K562 (cell line): ENCODE measurements around the gene CHN2. TPM values are rescaled to one million over a fixed set of nuclear protein-coding genes. Genes with fewer than 3 reads are reported as not detected.

Experiments used
- ATAC-seq: fragments of 200-7000 bp; cut with Tn5 transposase; 3 replicates; pipeline ENCODE4 v1.9.1; 2020; ENCODE audit warnings: moderate library complexity
- BruUV-seq: library from RNA; stranded (reverse); fragments of 400-500 nt; replicated peaks from 2 replicates; lab custom pipeline; 2021; lab: Mats Ljungman, UMichigan
- CTCF ChIA-PET: fragments of 300-600 bp; formaldehyde crosslinking; extraction: SDS; loops from one replicate; lab custom pipeline; 2021; ENCODE audit warnings: low intra/inter-chr PET ratio; lab: Yijun Ruan, JAX
- POLR2A ChIA-PET: fragments of 300-600, 350-650 bp; sonication (Branson Sonifier 250); formaldehyde crosslinking; extraction: SDS; loops from one replicate; lab custom pipeline; 2021; ENCODE audit warnings: antibody characterized with exemption, inconsistent platforms; lab: Yijun Ruan, JAX
- DNase-seq, 4 experiments: peaks; one replicate each; pipeline versions ENCODE4 v3.0.0 to v3.0.0-alpha.2; 2011 to 2018; ENCODE audit warnings: low spot score in 3 of 4, mixed read lengths in 3 of 4; ENCODE audit errors: extremely low read depth in 1 of 4
- FAIRE-seq: peaks from 2 replicates; lab custom pipeline; 2011; peaks lifted over from hg19 to GRCh38; lab: Jason Lieb, UNC
- H2AFZ ChIP-seq: 2 replicates; pipeline ENCODE4 v1.6.0; 2011; ENCODE audit warnings: low read depth, low read length, control low read depth, inconsistent platforms
- H3K27ac ChIP-seq: fragments of 200-600 bp; 3 replicates; pipeline ENCODE4 v1.8.0; 2011; ENCODE audit warnings: low read depth, mild to moderate bottlenecking, control low read depth, inconsistent platforms, low read length, moderate library complexity, mixed read lengths; ENCODE audit errors: extremely low read depth
- H3K27me3 ChIP-seq, 2 experiments: fragments of 300-600 bp in 1 of 2; 2 replicates in 1 of 2; 3 replicates in 1 of 2; pipeline versions ENCODE4 v1.6.0 to v1.8.0; 2011; ENCODE audit warnings: inconsistent platforms in 2 of 2, low read length in 2 of 2, mild to moderate bottlenecking in 1 of 2, mixed read lengths in 1 of 2, moderate library complexity in 1 of 2; ENCODE audit not compliant: control insufficient read depth in 2 of 2, insufficient read depth in 2 of 2
- H3K36me3 ChIP-seq: fragments of 300-600 bp; 3 replicates; pipeline ENCODE4 v1.8.0; 2011; ENCODE audit warnings: mild to moderate bottlenecking, low read length, inconsistent platforms; ENCODE audit not compliant: control insufficient read depth, insufficient read depth
- H3K4me1 ChIP-seq, 2 experiments: fragments of 200-600 bp in 1 of 2; replicated peaks in 1 of 2; 2 replicates in 1 of 2; 3 replicates in 1 of 2; pipeline versions ENCODE4 v1.5.1 to v1.8.0; 2011; ENCODE audit warnings: inconsistent platforms in 2 of 2, low read length in 2 of 2, mild to moderate bottlenecking in 1 of 2, mixed read lengths in 1 of 2, moderate library complexity in 1 of 2; ENCODE audit not compliant: control insufficient read depth in 2 of 2, insufficient read depth in 2 of 2
- H3K4me2 ChIP-seq: 2 replicates; pipeline ENCODE4 v1.6.1; 2011; ENCODE audit warnings: low read length, control low read depth, inconsistent platforms, mixed read lengths; ENCODE audit not compliant: insufficient read depth
- H3K4me3 ChIP-seq: fragments of 200-600 bp; sonication (generic), shearing (Covaris generic); 2 replicates; pipeline ENCODE4 v1.5.1; 2016; ENCODE audit warnings: control low read depth, inconsistent platforms
- H3K79me2 ChIP-seq: fragments of 200-600 bp; 3 replicates; pipeline ENCODE4 v1.8.0; 2011; ENCODE audit warnings: low read length, inconsistent platforms; ENCODE audit not compliant: control insufficient read depth, insufficient read depth
- H3K9ac ChIP-seq, 2 experiments: 2 replicates each; pipeline versions ENCODE4 v1.6.0 to v1.6.1; 2011; ENCODE audit warnings: low read depth in 2 of 2, low read length in 2 of 2, control low read depth in 1 of 2, inconsistent platforms in 1 of 2, mild to moderate bottlenecking in 1 of 2, mixed read lengths in 1 of 2; ENCODE audit not compliant: insufficient read depth in 1 of 2
- H3K9me1 ChIP-seq: one replicate; pipeline ENCODE4 v1.6.0; 2011; ENCODE audit warnings: inconsistent platforms, mild to moderate bottlenecking, low read length, moderate library complexity; ENCODE audit not compliant: control insufficient read depth, insufficient read depth
- H3K9me3 ChIP-seq: replicated peaks from 2 replicates; pipeline ENCODE4 v1.5.1; 2011; ENCODE audit warnings: low read depth, low read length, inconsistent platforms; ENCODE audit not compliant: control insufficient read depth, insufficient read depth
- H4K20me1 ChIP-seq: replicated peaks from 2 replicates; pipeline ENCODE4 v1.6.1; 2011; ENCODE audit warnings: low read length, inconsistent platforms, mixed read lengths; ENCODE audit not compliant: control insufficient read depth, insufficient read depth
- ARNT ChIP-seq, 2 experiments: fragments of 450-650 bp; IDR thresholded peaks; 2 replicates each; pipeline ENCODE4 v1.6.1; 2016; ENCODE audit warnings: mild to moderate bottlenecking in 1 of 2
- CCAR2 ChIP-seq: fragments of 200-400 bp; formaldehyde crosslinking; IDR thresholded peaks from 2 replicates; pipeline ENCODE4 v1.6.1; 2017; ENCODE audit warnings: mild to moderate bottlenecking, low read depth, low read length
- GTF2E2 ChIP-seq: fragments of 200-800 bp; sonication (Bioruptor generic); IDR thresholded peaks from 2 replicates; pipeline ENCODE4 v1.6.1; 2016; ENCODE audit warnings: missing genetic modification characterization, missing compliant biosample characterization
- L3MBTL2 ChIP-seq: fragments of 450-650 bp; IDR thresholded peaks from 2 replicates; pipeline ENCODE4 v1.6.1; 2016; ENCODE audit warnings: mild to moderate bottlenecking, moderate library complexity
- MXI1 ChIP-seq: IDR thresholded peaks from 2 replicates; pipeline ENCODE4 v1.6.1; 2011; ENCODE audit warnings: low read depth, mild to moderate bottlenecking, improper control_type of control experiment, low read length
- POLR2H ChIP-seq: IDR thresholded peaks from 2 replicates; pipeline ENCODE4 v1.6.1; 2016; ENCODE audit warnings: missing genetic modification characterization, low read depth, mild to moderate bottlenecking, control low read depth, missing compliant biosample characterization, moderate library complexity
- PPARD ChIP-seq: fragments of 250-450 bp; sonication (Bioruptor Pico); IDR thresholded peaks from 2 replicates; pipeline ENCODE4 v1.8.0; 2022; ENCODE audit warnings: inconsistent platforms, mild to moderate bottlenecking, moderate library complexity
- RAD21 ChIP-seq, 2 experiments: fragments of 250-450 bp in 1 of 2; fragments of 450-650 bp in 1 of 2; sonication (Bioruptor Pico) in 1 of 2; formaldehyde crosslinking in 1 of 2; IDR thresholded peaks in 1 of 2; conservative IDR thresholded peaks in 1 of 2; 2 replicates each; pipeline versions ENCODE4 v1.4.0 to v1.8.0; 2020 to 2022; ENCODE audit warnings: mild to moderate bottlenecking in 2 of 2, moderate library complexity in 1 of 2
- SAFB ChIP-seq: fragments of 200-400 bp; formaldehyde crosslinking; IDR thresholded peaks from 2 replicates; pipeline ENCODE4 v1.6.1; 2017; ENCODE audit warnings: low read depth, low read length, borderline replicate concordance
- TAF1 ChIP-seq: IDR thresholded peaks from 2 replicates; pipeline ENCODE4 v1.6.1; 2011; ENCODE audit warnings: mild to moderate bottlenecking, low read length, moderate library complexity; ENCODE audit not compliant: insufficient read depth, control insufficient read depth, severe bottlenecking; ENCODE audit errors: extremely low read depth
- ZNF282 ChIP-seq: sonication (generic); formaldehyde crosslinking; IDR thresholded peaks from 2 replicates; pipeline ENCODE4 v1.8.1; 2023; ENCODE audit warnings: missing genetic modification reagents
- ZNF695 ChIP-seq: fragments of 450-650 bp; formaldehyde crosslinking; IDR thresholded peaks from 2 replicates; pipeline ENCODE4 v1.4.0; 2020; ENCODE audit warnings: mild to moderate bottlenecking, moderate library complexity
- WGBS: fragments of 100-300 bp; shearing (Covaris generic); methylation state at CpG from one replicate; pipeline ENCODE4 v1.1.6; 2016; ENCODE audit warnings: low coverage, mixed read lengths; ENCODE audit not compliant: insufficient coverage; ENCODE audit errors: missing lambda C conversion rate; 5-methylcytosine and 5-hydroxymethylcytosine counted together
- in situ Hi-C: fragments of 300-500 bp; cut with MboI; formaldehyde crosslinking; loops from 4 replicates; pipeline ENCODE4 v1.15.0; 2018; ENCODE audit warnings: inconsistent platforms, mixed read lengths
- intact Hi-C: fragments of 100-400 bp; cut with micrococcal nuclease; formaldehyde crosslinking; loops from 2 replicates; pipeline ENCODE4 v1.14.2; 2022
- polyA plus RNA-seq, 8 experiments: library from polyadenylated mRNA; depleted of rRNA in 4 of 8; stranded (reverse) in 5 of 8; unstranded in 3 of 8; fragments of >200 nt; fragmentation: Nextera tagmentation in 2 of 8; fragmentation: Illumina TruSeq in 1 of 8; extraction: Ambion mirVana in 2 of 8; extraction: Trizol in 1 of 8; gene quantifications; 2 replicates each; pipeline versions ENCODE4 v1.2.1 to v1.2.3, GENCODE V29; 2011 to 2014; ENCODE audit warnings: inconsistent platforms in 1 of 8, missing spikeins in 1 of 8
- total RNA-seq, 7 experiments: library from RNA; depleted of rRNA in 6 of 7; stranded (reverse); fragments of >200 nt in 6 of 7; fragmentation: Illumina TruSeq in 2 of 7; extraction: Trizol in 2 of 7; gene quantifications; 2 replicates each; pipeline versions ENCODE4 v1.2.1 to v1.2.3, GENCODE V29; 2011 to 2021; ENCODE audit warnings: low replicate concordance in 1 of 7
- TF ChIP-seq, protein P1 (sequence below): fragments of 250-450 bp; sonication (Bioruptor Pico); IDR thresholded peaks from 2 replicates; pipeline ENCODE4 v1.4.0; 2020; ENCODE audit warnings: mild to moderate bottlenecking, moderate library complexity

Gene CHN2
- total and polyA plus RNA-seq, 9 of the 15 experiments (the other 6 are each of a cell fraction or from before 2014, with no cell fraction given), result 0.12 to 2.1 (median 0.31) TPM; not detected in 1

DNA sequence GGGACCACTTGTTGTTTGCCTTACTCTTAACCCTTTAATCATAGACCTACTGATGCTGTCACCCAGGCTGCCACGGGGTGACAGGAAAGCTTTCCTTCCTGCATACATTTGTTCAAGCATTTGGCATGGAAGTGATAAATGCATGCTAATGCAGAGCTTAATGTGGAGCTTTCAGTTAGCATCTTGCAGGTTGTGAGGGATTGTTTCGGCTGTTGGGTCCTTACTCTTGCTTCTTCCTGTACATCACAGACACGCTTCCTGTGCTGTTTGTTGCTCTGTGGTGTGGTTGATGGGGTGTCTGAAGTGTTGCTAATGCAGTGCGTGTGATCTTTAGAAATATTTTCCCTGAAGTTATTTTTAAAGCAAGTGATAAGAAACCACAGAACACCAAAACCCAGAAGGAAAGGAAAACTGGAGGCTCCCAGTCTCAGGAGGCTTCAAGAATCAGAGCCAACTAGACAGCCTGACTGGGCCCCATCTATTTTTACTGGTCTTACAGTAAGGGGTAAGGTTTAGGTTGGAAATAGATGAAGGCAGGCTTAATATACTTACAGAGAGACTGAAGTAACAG is 143.1 kb downstream of the CHN2 start:
- Histone ChIP-seq H3K9me3 (no peaks in the 10 kb centered on the region), H3K9ac (no peak overlapping the region), H3K79me2 (no peaks in the 10 kb centered on the region), H3K27ac (no peak overlapping the region), H3K4me2 (no peak overlapping the region), H3K27me3 (peaks cover 0 to 5% of the 10 kb centered on the region in 2 experiments; a peak in 1 of 5 replicates), H3K4me1 (no peaks in the 10 kb centered on the region), H3K36me3 (no peaks in the 10 kb centered on the region), H2AFZ (no peak overlapping the region), H3K4me3 (no peak overlapping the region), H4K20me1 (no peaks in the 10 kb centered on the region; the same call in 1 of the 2 replicates), H3K9me1 (no peaks in the 10 kb centered on the region)
- CTCF ChIA-PET, result no interaction called here
- POLR2A ChIA-PET, result no interaction called here
- in situ Hi-C loops, result no loop called here
- TF ChIP-seq SAFB, result no peak
- no TSS peak for BruUV-seq
- intact Hi-C loops, result no loop called here
- 0% methylated on average over 4 of the region's 4 CpGs for WGBS
- no peak for DNase-seq
- no peak for FAIRE-seq
- no peak for ATAC-seq

DNA sequence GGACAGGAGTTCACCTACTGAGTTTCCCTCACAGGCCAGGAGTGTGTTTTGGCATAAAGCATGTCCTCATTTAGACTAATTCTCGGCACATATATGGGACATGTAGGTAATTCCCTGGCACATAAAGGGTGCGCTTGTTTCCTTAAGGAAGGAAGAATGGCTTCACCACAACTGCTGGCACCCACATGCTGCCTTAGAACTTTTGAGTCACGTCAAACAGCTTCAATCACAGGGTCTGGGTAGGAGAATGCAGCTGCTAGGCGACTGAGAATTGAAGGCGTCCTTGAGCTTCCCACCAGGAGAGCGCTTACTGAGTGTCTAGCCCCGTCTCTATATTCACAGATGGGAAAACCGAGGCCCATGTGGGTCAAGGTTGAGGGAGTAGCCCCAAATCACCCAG is 146.1 kb downstream of the CHN2 start:
- no peak overlapping the region for H3K4me3 ChIP-seq
- no peaks in the 10 kb centered on the region for H3K9me1 ChIP-seq
- H3K27me3 ChIP-seq, result no peaks in the 10 kb centered on the region; a peak in 1 of 5 replicates
- H3K27ac ChIP-seq, result no peak overlapping the region
- intact Hi-C loops (no loop called here), in situ Hi-C loops (no loop called here)
- H4K20me1 ChIP-seq, result no peaks in the 10 kb centered on the region; the same call in 1 of the 2 replicates
- ATAC-seq, result no peak
- H3K4me2 ChIP-seq, result no peak overlapping the region
- no peak overlapping the region for H2AFZ ChIP-seq
- ChIA-PET CTCF (no interaction called here), POLR2A (no interaction called here)
- 4% methylated on average over 8 of the region's 8 CpGs for WGBS
- BruUV-seq, result no TSS peak
- H3K36me3 ChIP-seq, result no peaks in the 10 kb centered on the region
- H3K4me1 ChIP-seq, result no peaks in the 10 kb centered on the region
- no peak overlapping the region for H3K9ac ChIP-seq
- no peaks in the 10 kb centered on the region for H3K9me3 ChIP-seq
- FAIRE-seq, result no peak
- no peak for DNase-seq
- no peaks in the 10 kb centered on the region for H3K79me2 ChIP-seq
- TF ChIP-seq, protein P1, sequence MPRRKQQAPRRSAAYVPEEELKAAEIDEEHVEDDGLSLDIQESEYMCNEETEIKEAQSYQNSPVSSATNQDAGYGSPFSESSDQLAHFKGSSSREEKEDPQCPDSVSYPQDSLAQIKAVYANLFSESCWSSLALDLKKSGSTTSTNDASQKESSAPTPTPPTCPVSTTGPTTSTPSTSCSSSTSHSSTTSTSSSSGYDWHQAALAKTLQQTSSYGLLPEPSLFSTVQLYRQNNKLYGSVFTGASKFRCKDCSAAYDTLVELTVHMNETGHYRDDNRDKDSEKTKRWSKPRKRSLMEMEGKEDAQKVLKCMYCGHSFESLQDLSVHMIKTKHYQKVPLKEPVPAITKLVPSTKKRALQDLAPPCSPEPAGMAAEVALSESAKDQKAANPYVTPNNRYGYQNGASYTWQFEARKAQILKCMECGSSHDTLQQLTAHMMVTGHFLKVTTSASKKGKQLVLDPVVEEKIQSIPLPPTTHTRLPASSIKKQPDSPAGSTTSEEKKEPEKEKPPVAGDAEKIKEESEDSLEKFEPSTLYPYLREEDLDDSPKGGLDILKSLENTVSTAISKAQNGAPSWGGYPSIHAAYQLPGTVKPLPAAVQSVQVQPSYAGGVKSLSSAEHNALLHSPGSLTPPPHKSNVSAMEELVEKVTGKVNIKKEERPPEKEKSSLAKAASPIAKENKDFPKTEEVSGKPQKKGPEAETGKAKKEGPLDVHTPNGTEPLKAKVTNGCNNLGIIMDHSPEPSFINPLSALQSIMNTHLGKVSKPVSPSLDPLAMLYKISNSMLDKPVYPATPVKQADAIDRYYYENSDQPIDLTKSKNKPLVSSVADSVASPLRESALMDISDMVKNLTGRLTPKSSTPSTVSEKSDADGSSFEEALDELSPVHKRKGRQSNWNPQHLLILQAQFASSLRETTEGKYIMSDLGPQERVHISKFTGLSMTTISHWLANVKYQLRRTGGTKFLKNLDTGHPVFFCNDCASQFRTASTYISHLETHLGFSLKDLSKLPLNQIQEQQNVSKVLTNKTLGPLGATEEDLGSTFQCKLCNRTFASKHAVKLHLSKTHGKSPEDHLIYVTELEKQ (CRISPR knock-in tag), result no peak
- TF ChIP-seq TAF1 (no peak), PPARD (CRISPR knock-in tag) (no peak), CCAR2 (no peak), ZNF695 (CRISPR knock-in tag) (no peak), GTF2E2 (no peak), ARNT (IDR thresholded peaks at IDR 0.05) (no peak), RAD21 (CRISPR knock-in tag; conservative IDR thresholded peaks at IDR 0.05 in 1 of 2, IDR thresholded peaks at IDR 0.05 in 1 of 2) (no peak), MXI1 (no peak), ZNF282 (no peak), L3MBTL2 (no peak), POLR2H (tag) (no peak)
